ENCODE results near the gene GULP1.
"Not testable (repeated sequence)": the region's sequence is repeated elsewhere in the genome, so short reads cannot be mapped to it uniquely, and the experiment has no call there.

The GULP1 gene

GRCh38 chr2:188435115-188435514, 143.4 kb downstream of the GULP1 start:
- no peak for DNase-seq

GRCh38 chr2:188437537-188437936, 145.9 kb downstream of the GULP1 start:
- no peak for DNase-seq

- DNase-seq = no peak
Measured at GRCh38 chr2:188439986-188440385, 148.3 kb downstream of the GULP1 start.

GRCh38 chr2:188440849-188441248, 149.2 kb downstream of the GULP1 start:
- no peak for DNase-seq

- no peak for DNase-seq
Measured at GRCh38 chr2:188441288-188441947, 149.7 kb downstream of the GULP1 start.

GRCh38 chr2:188443207-188443606, 151.5 kb downstream of the GULP1 start:
- no peak for DNase-seq

- DNase-seq = no peak
Measured at GRCh38 chr2:188444106-188444835, 152.6 kb downstream of the GULP1 start.

- no peak for DNase-seq
Measured at GRCh38 chr2:188449561-188449960, 157.9 kb downstream of the GULP1 start.

GRCh38 chr2:188449971-188450370, 158.3 kb downstream of the GULP1 start:
- no peak for DNase-seq

- no peak for DNase-seq
Measured at GRCh38 chr2:188450732-188451483, 159.2 kb downstream of the GULP1 start.

- DNase-seq = no peak
Measured at GRCh38 chr2:188452084-188452483, 160.4 kb downstream of the GULP1 start.

GRCh38 chr2:188456114-188456909, 164.6 kb downstream of the GULP1 start:
- DNase-seq = no peak

- no peak for DNase-seq
Measured at GRCh38 chr2:188459061-188459460, 167.4 kb downstream of the GULP1 start.

- not testable (repeated sequence) for DNase-seq
Measured at GRCh38 chr2:188466078-188466477, 174.4 kb downstream of the GULP1 start.

GRCh38 chr2:188466761-188467160, 175.1 kb downstream of the GULP1 start:
- no peak for DNase-seq

- DNase-seq = no peak
Measured at GRCh38 chr2:188471166-188471565, 179.5 kb downstream of the GULP1 start.

- no peak for DNase-seq
Measured at GRCh38 chr2:188473306-188473705, 181.6 kb downstream of the GULP1 start.

GRCh38 chr2:188474316-188474715, 182.6 kb downstream of the GULP1 start:
- no peak for DNase-seq

GRCh38 chr2:188475945-188476344, 184.3 kb downstream of the GULP1 start:
- no peak for DNase-seq

- DNase-seq = no peak
Measured at GRCh38 chr2:188477564-188478103, 186.0 kb downstream of the GULP1 start.

- no peak for DNase-seq
Measured at GRCh38 chr2:188478724-188479123, 187.1 kb downstream of the GULP1 start.

GRCh38 chr2:188481474-188481873, 189.8 kb downstream of the GULP1 start:
- DNase-seq = no peak

- no peak for DNase-seq
Measured at GRCh38 chr2:188485496-188485895, 193.8 kb downstream of the GULP1 start.

Data from 8988T (cell line).